Peyer's patch (tissue), 4 donors: ENCODE results near the gene CACNG4. TPM values are rescaled to one million over a fixed set of nuclear protein-coding genes. Genes with fewer than 3 reads are reported as not detected.
A peak's percentile ranks its signal among the peaks of the same experiment; 100 is the strongest.

Source experiments
- DNase-seq, 3 donors: peaks; one replicate each; pipeline ENCODE4 v3.0.0-alpha.2; 2017 to 2019
- H3K27ac ChIP-seq, 4 donors: fragments of 200-600 bp; sonication (generic); one replicate each; pipeline ENCODE4 v1.5.1; 2016 to 2019
- H3K27me3 ChIP-seq, 2 donors: fragments of 200-600 bp; sonication (generic); one replicate each; pipeline ENCODE4 v1.5.1; 2019
- H3K36me3 ChIP-seq, 3 donors: fragments of 200-600 bp; sonication (generic); one replicate each; pipeline ENCODE4 v1.5.1; 2016 to 2019
- H3K4me1 ChIP-seq, 4 donors: fragments of 200-600 bp; sonication (generic); one replicate each; pipeline ENCODE4 v1.5.1; 2016 to 2019
- H3K4me3 ChIP-seq, 4 donors: fragments of 200-600 bp; sonication (generic); 1 replicate in 3 of 4; 2 replicates in 1 of 4; pipeline ENCODE4 v1.5.1; 2016 to 2019; ENCODE audit warnings: mild to moderate bottlenecking in 1 of 4
- H3K9me3 ChIP-seq, 4 donors: fragments of 200-600 bp; sonication (generic); one replicate each; pipeline ENCODE4 v1.5.1; 2016 to 2019; ENCODE audit warnings: mild to moderate bottlenecking in 1 of 4
- CTCF ChIP-seq, 6 experiments: fragments of 450-650 bp in 4 of 6; fragments of 200-600 bp in 2 of 6; sonication (generic) in 1 of 6; IDR thresholded peaks; one replicate each; pipeline ENCODE4 v1.5.1; 2017 to 2019; ENCODE audit warnings: antibody characterized with exemption in 6 of 6, mild to moderate bottlenecking in 3 of 6, moderate library complexity in 1 of 6
- POLR2A ChIP-seq, 2 donors: fragments of 450-650 bp; IDR thresholded peaks; one replicate each; pipeline ENCODE4 v1.5.1; 2017; ENCODE audit warnings: antibody characterized with exemption in 2 of 2, mild to moderate bottlenecking in 2 of 2, moderate library complexity in 2 of 2
- total RNA-seq, 4 donors: library from RNA; depleted of rRNA; stranded (reverse); fragments of >200 nt; gene quantifications; one replicate each; pipeline ENCODE4 v1.1.0, GENCODE V29; 2016

The CACNG4 gene
- total RNA-seq, 4 donors from 2014 or later, result 0.40 TPM; not detected in 3

- no peaks in the 10 kb centered on the region for H3K9me3 ChIP-seq
- no peak overlapping the region for H3K27ac ChIP-seq
- DNase-seq, result no peak
- no peaks in the 10 kb centered on the region for H3K36me3 ChIP-seq
- H3K4me3 ChIP-seq, result no peak overlapping the region
- H3K4me1 ChIP-seq, result peaks cover 0 to 5% (median 0%) of the 10 kb centered on the region in 4 donors
- TF ChIP-seq CTCF (IDR thresholded peaks at IDR 0.05) (no peak), POLR2A (IDR thresholded peaks at IDR 0.05) (no peak)
- no peaks in the 10 kb centered on the region for H3K27me3 ChIP-seq
Measured at GRCh38 chr17:66949501-66949900, 15.0 kb upstream of the CACNG4 start.

- Histone ChIP-seq H3K36me3 (no peaks in the 10 kb centered on the region), H3K9me3 (no peaks in the 10 kb centered on the region), H3K27ac (no peak overlapping the region), H3K27me3 (no peaks in the 10 kb centered on the region), H3K4me1 (peaks cover 0 to 5% (median 0%) of the 10 kb centered on the region in 4 donors), H3K4me3 (no peak overlapping the region)
- DNase-seq, result no peak
- no peak for TF ChIP-seq CTCF (IDR thresholded peaks at IDR 0.05)
- TF ChIP-seq POLR2A (IDR thresholded peaks at IDR 0.05), result no peak
Measured at GRCh38 chr17:66950325-66950724, 14.2 kb upstream of the CACNG4 start.

- no peaks in the 10 kb centered on the region for H3K27me3 ChIP-seq
- TF ChIP-seq POLR2A (IDR thresholded peaks at IDR 0.05), result no peak
- TF ChIP-seq CTCF (IDR thresholded peaks at IDR 0.05), result no peak
- H3K36me3 ChIP-seq, result no peaks in the 10 kb centered on the region
- no peak for DNase-seq
- H3K4me3 ChIP-seq, result no peak overlapping the region
- H3K4me1 ChIP-seq, result peaks cover 0 to 5% (median 0%) of the 10 kb centered on the region in 4 donors
- H3K9me3 ChIP-seq, result no peaks in the 10 kb centered on the region
- no peak overlapping the region for H3K27ac ChIP-seq
Measured at GRCh38 chr17:66950886-66951604, 13.5 kb upstream of the CACNG4 start.

GRCh38 chr17:66951605-66951953 lies 12.9 kb upstream of the CACNG4 start:
- H3K9me3 ChIP-seq, result no peaks in the 10 kb centered on the region
- no peak for DNase-seq
- TF ChIP-seq CTCF (IDR thresholded peaks at IDR 0.05), result no peak
- TF ChIP-seq POLR2A (IDR thresholded peaks at IDR 0.05), result no peak
- H3K36me3 ChIP-seq, result no peaks in the 10 kb centered on the region
- H3K4me3 ChIP-seq, result no peak overlapping the region
- no peaks in the 10 kb centered on the region for H3K27me3 ChIP-seq
- no peak overlapping the region for H3K27ac ChIP-seq
- H3K4me1 ChIP-seq, result peaks cover 0 to 5% (median 0%) of the 10 kb centered on the region in 4 donors

GRCh38 chr17:66952031-66952524 lies 12.4 kb upstream of the CACNG4 start:
- no peak for TF ChIP-seq POLR2A (IDR thresholded peaks at IDR 0.05)
- Histone ChIP-seq H3K27ac (no peak overlapping the region), H3K36me3 (no peaks in the 10 kb centered on the region), H3K27me3 (no peaks in the 10 kb centered on the region), H3K4me1 (peaks cover 0 to 5% (median 0%) of the 10 kb centered on the region in 4 donors), H3K4me3 (no peak overlapping the region), H3K9me3 (no peaks in the 10 kb centered on the region)
- peak in 2 of 3 donors; percentile 65 to 78 for DNase-seq
